ENCODE data around the gene MRPS34.
A peak's percentile ranks its signal among the peaks of the same experiment; 100 is the strongest.
"Not testable (repeated sequence)": the region's sequence is repeated elsewhere in the genome, so short reads cannot be mapped to it uniquely, and the experiment has no call there.

MRPS34 gene

GRCh38 chr16:1772908-1773702 is at the start of gene MRPS34:
Gene MRPS34, minus strand, starts transcription at chr16:1773134. Its CDS starts 15 bp downstream, at chr16:1773119.
- peak; percentile 74 for DNase-seq (ENCODE audit: low read depth)

GRCh38 chr16:1821861-1822611 is 49.1 kb upstream of the MRPS34 start:
- no peak for DNase-seq (ENCODE audit: low read depth)

GRCh38 chr16:1820946-1821290 is 48.0 kb upstream of the MRPS34 start:
- DNase-seq (ENCODE audit: low read depth): no peak

GRCh38 chr16:1820096-1820945 is 47.4 kb upstream of the MRPS34 start:
- no peak for DNase-seq (ENCODE audit: low read depth)

GRCh38 chr16:1819611-1820010 is 46.7 kb upstream of the MRPS34 start:
- no peak for DNase-seq (ENCODE audit: low read depth)

- DNase-seq (ENCODE audit: low read depth): no peak
Measured at GRCh38 chr16:1818873-1819525, 46.1 kb upstream of the MRPS34 start.

- no peak for DNase-seq (ENCODE audit: low read depth)
Measured at GRCh38 chr16:1818204-1818872, 45.4 kb upstream of the MRPS34 start.

GRCh38 chr16:1817716-1818115 is 44.8 kb upstream of the MRPS34 start:
- no peak for DNase-seq (ENCODE audit: low read depth)

GRCh38 chr16:1817276-1817589 is 44.3 kb upstream of the MRPS34 start:
- no peak for DNase-seq (ENCODE audit: low read depth)

- no peak for DNase-seq (ENCODE audit: low read depth)
Measured at GRCh38 chr16:1816396-1817275, 43.7 kb upstream of the MRPS34 start.

GRCh38 chr16:1815461-1815860 is 42.5 kb upstream of the MRPS34 start:
- DNase-seq (ENCODE audit: low read depth): no peak

- DNase-seq (ENCODE audit: low read depth): no peak
Measured at GRCh38 chr16:1812732-1813163, 39.8 kb upstream of the MRPS34 start.

- no peak for DNase-seq (ENCODE audit: low read depth)
Measured at GRCh38 chr16:1810536-1810935, 37.6 kb upstream of the MRPS34 start.

GRCh38 chr16:1810106-1810505 is 37.2 kb upstream of the MRPS34 start:
- DNase-seq (ENCODE audit: low read depth): no peak

- DNase-seq (ENCODE audit: low read depth): no peak
Measured at GRCh38 chr16:1809281-1809801, 36.4 kb upstream of the MRPS34 start.

- DNase-seq (ENCODE audit: low read depth): no peak
Measured at GRCh38 chr16:1808691-1809090, 35.8 kb upstream of the MRPS34 start.

GRCh38 chr16:1807626-1808025 is 34.7 kb upstream of the MRPS34 start:
- DNase-seq (ENCODE audit: low read depth): no peak

GRCh38 chr16:1800701-1801100 is 27.8 kb upstream of the MRPS34 start:
- no peak for DNase-seq (ENCODE audit: low read depth)

GRCh38 chr16:1799263-1799662 is 26.3 kb upstream of the MRPS34 start:
- DNase-seq (ENCODE audit: low read depth): not testable (repeated sequence)
